Endometrial microvascular endothelial cells (primary cell): Measurements from ENCODE around the gene GGACT. TPM values are rescaled to one million over a fixed set of nuclear protein-coding genes. Genes with fewer than 3 reads are reported as not detected.

ENCODE experiments used
- in situ Hi-C: cut with HindIII; loops from 2 replicates; pipeline ENCODE4 v1.10.0; 2017; ENCODE audit warnings: low sequenced_read_pairs, low pct_unique_long_range_greater_than_20kb; ENCODE audit errors: inconsistent ontology term
- total RNA-seq: library from RNA; depleted of rRNA; stranded (reverse); fragments of >200 nt; gene quantifications from one replicate; pipeline ENCODE4 v1.2.3, GENCODE V29; 2015; ENCODE audit errors: inconsistent ontology term

The GGACT gene
- total RNA-seq, 1 donor from 2014 or later, result 3.5 TPM

DNA sequence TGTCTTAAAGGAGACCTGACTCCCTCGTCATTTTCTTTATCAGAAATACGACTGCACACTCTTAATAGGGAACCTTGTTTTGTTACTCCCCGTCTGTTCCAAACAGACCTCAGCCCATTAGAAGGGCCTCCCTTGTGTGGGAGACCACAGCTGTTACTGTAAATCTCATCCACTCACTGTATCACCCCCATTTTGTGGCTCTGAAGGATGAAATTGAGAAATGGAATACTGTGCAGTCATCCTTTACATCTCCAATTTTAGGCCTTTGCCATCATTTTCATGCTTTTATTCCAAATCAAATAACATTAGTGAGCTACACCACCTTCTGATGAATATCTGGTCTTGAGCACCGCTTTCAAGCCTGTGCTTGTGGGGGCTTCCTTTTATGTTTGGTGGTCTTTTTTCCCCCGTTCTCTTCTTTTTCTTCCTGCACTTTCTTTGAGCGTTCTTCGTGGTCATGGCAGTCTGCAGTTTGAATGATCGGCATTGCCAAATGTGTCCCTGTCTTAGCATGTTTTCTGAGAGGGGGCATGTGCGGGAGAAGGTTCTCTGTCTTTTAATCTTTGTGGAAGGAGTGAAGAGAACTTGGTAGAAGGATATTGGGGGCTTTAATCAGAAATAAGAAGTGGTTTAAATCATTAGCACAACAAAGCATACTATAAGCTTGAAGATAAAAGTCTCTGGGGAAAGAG lies 65.8 kb downstream of the GGACT start:
- in situ Hi-C loops, result loop anchor here (25.0 kb wide), 1 partner anchor 585 kb away; no protein-coding TSS in a partner anchor

DNA sequence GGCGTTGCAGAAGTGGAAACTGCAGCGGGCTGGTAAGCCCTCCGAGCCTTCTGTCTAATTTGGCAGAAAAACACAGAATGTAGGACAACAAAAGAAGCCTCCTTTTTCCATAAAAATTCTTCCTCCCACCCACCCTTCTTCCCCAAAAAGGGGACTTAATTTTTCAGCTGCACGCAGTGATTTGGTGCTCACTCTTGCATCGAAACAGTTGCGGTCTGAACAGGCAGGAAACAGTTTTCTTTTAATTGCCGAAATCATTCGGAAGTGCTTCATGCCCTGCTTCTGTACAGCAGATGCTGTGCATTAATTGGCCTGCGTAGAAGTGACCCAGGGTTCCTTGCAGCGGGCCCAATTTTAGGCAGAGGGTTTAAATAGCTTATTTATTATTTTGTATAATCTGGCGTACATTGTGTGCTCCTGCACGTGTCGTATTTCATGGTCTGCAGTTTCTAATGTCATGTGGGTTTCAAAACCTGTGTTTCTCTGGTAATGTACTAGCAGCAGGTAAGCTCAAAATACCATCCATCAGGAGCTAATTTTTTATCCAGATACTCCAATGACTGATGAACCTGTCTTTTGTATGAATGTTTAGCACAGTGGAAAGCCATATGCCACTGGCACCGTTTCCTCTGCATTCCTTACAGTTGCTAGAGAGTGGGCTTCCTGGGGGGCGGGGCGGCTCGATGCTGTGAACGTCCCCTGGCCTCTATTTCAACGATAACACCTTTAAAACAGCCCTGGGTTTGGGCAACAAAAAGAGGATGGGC lies 66.6 kb downstream of the GGACT start:
- in situ Hi-C loops, result loop anchor here (25.0 kb wide), 1 partner anchor 585 kb away; no protein-coding TSS in a partner anchor

DNA sequence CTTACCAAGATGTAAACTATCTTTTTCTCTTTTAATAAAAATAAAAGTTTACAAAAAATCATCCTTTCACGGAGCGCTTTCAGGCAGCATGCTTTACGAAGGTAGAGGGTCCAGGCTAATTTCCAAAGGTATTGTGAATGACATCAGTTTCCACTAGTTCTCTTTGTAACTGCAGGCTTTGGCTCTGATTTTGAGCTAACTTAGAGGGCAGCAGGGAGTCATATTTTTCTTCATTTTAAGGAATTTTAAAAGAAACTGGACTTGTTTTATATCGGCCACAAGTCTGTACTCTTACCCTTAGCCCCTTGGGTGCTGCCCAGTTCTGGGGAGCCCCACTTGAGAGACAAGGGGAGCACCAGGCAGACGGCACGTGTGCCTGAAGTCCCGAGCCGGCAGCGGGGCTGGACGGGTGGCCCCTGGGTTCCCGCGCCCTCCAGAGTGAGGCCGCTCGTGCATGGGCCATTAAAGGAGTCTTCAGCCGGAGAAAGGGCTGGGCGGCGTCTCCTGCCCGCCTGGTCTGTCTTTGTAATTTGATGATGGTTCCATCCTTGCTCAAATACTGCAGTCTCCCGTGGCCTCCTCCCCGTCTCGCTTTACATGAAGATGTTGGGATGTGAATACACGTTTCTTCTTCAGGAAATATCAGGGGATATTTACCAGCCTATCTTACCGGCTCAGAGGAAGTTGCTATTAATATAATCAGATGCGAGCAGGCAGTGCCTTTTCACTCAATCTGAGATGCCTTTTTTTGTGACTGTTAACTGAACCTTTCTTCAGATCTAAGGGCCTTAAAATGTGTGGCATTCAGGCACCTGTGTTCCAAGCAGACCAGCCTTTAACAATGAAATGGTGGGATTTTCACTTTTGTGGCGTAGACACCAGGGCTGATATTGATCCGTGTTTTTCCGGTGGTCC lies 67.4 kb downstream of the GGACT start:
- in situ Hi-C loops, result loop anchor here (25.0 kb wide), 1 partner anchor 584 kb away; no protein-coding TSS in a partner anchor

DNA sequence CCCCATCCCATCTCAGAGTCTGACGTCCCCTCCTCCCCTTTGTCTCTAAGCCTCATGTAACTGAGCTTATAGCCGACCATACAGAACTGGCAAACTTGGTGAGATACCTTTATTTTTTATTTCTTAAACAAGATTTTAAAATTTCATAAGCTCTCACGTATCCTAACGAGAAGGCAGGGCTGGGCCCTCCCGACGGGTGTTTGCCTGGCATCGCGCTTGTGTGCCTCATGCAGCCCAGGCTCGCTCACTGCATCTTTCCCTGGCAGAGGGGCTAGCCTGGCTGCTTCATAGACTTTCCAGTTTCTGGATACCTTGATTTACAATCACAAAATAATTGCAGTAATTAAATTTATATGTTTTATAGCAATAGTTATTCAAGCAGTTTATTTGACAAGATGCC lies 69.0 kb downstream of the GGACT start:
- in situ Hi-C loops, result loop anchor here (25.0 kb wide), 1 partner anchor 582 kb away; no protein-coding TSS in a partner anchor

DNA sequence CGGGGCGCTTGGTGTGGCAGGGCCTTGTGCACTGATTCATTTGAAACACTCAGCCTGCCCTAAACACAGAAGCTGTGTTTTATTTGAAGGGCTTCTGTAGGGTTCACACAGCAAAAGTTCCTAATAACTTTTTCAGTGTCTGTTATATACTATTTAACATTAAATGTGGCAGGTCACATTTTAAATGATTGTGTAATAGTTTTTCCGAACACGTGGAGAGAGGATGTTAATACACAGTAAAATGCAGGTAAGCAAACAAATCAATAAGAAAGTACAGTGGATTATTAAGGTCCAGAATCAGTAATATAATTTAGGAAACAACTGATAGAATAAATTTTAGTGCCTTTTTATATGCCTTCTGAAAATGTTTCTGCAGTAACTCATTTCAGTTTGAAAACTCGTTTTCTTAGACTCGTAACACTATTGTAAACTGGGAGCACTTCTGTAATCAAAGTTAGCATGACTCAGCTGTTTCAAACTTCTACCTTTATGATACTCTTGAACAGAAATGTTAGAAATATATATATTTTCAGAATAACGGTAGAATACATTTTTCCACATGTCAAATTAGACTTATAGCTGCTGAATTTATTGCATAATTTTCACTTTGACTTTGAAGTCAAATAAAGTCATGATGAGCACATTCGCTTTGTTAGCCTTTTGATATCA lies 70.1 kb downstream of the GGACT start:
- in situ Hi-C loops, result loop anchor here (25.0 kb wide), 1 partner anchor 581 kb away; no protein-coding TSS in a partner anchor

DNA sequence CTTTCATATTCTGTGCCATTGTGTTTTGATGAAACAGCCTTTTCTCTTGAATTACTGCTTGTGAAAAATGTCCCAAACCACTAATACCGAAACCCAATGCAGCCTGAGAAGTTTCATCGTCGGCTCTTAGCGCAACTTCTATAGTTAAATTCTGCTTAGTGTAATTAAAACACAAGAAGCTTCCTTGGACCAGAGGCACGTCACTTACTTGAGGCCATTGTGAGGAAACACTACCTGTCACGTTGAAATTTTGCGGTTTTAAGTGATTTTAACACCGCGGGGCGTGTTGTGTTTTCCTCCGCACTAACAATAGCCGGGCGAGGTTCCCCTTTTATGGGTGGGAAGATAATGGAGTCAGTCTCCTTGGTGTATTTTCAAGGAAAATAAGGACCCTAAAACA lies 70.9 kb downstream of the GGACT start:
- in situ Hi-C loops, result loop anchor here (25.0 kb wide), 1 partner anchor 580 kb away; no protein-coding TSS in a partner anchor

DNA sequence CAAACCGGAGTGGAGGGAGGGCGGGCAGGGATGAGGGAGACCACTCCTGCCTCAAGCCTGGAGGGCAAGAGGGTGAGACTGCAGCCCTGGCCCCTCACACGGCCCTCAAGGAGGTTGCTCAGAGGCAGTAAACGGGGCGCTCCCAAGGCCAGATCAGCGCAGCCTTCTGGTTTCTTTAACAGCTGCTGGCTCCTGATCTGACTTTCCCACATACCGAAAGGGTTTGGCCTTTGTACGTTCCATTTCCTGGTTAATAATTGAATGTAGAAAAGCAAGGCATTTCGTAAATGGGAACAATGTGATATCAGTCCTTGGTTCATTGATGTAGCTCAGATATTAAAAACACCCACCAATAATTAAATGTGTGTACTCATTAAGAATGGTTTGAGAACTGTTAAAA lies 71.5 kb downstream of the GGACT start:
- in situ Hi-C loops, result loop anchor here (25.0 kb wide), 1 partner anchor 580 kb away; no protein-coding TSS in a partner anchor

DNA sequence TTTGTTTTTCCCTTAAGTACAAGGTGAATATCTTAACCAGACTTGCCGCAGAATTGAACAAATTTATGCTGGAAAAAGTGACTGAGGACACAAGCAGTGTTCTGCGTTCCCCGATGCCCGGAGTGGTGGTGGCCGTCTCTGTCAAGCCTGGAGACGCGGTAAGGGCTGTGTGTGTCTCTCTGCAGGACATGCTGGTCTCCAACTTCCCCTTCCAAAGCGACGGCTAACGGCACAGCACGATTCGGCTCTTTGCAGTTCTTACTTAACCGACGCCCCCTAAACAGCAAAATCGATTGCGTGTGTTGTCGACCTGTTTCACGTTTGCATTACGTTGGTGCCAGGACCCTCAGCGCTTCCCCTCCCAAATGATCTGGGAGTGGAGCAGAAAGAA lies 73.2 kb downstream of the GGACT start:
- in situ Hi-C loops, result loop anchor here (25.0 kb wide), 1 partner anchor 578 kb away; no protein-coding TSS in a partner anchor

DNA sequence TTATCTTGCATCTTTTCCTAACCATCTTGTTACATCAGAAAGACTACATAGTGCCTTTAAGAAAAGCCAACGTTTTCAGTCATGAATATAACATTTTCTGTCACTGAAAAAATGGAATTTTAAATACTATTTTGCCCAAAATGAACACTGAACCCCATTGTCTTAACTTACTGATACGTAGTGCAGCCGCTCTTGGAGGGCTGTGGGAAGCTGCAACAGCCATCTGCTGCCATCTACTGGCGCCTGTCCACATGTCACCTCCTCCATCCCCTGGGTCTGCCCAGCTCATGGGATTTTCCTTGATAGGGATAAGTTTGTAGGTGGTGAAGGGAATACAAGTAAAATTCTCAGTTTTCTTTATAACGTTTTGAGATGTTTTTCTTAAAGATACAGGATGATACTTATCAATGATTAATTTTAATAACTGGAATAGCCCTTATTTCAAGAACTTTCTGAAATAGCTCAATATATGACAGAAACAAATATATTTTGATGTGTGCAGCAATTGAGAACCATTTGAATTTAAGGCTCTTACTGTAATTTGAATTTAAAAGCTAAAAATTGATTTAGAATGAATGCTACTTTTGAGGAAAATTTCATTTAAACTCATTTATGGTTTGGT lies 73.7 kb downstream of the GGACT start:
- in situ Hi-C loops, result loop anchor here (25.0 kb wide), 1 partner anchor 578 kb away; no protein-coding TSS in a partner anchor

DNA sequence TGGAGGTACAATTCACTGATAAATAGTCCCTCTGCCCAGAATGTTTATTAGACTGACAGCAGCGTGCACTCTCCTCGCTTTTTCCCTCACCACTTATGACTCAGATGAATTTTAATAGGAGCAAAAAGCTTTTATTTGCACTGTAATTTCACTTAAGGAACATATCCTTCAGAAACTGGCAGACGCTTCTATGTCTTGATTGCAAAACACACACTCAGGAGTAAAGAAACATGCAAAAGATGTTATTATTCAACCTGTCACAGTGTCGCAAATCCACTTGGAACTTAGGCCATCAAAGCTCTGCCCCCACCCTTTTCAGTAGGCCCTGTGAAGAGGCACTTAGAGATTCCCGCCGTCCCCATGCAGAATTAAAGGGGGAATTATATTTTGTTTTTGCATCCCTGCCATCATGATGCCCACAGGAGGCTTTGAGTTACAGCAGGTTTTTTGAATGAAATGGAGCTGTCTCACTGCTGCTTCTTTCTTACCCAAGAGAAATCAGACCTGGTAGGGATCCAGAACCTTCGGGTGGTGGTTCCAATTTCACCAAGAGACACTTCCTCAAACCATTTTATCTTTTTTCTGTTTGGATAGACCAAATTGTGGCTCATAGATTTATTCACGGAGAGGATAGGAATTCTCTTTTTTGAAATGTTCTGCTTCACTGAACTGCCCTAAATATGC lies 74.5 kb downstream of the GGACT start:
- in situ Hi-C loops, result loop anchor here (25.0 kb wide), 1 partner anchor 577 kb away; no protein-coding TSS in a partner anchor

DNA sequence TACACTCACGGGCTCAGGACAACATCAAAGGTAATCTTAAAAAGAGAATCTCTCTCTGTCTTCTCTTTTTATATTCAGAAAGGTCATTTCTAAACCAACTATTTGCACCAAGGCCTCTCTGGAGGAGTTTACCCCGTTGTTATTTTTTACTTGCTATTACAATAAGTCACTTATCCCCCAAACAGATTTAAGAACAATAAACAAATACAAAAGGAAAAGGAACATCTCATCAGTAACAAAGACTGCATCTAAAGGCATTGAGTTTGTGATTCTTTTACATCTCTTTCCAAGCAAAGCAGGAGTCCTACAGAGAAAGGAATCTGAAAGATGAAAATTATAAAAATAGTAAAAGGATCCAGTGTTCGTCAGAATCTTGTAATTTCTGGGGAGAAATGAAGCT lies 75.4 kb downstream of the GGACT start:
- in situ Hi-C loops, result loop anchor here (25.0 kb wide), 1 partner anchor 576 kb away; no protein-coding TSS in a partner anchor

DNA sequence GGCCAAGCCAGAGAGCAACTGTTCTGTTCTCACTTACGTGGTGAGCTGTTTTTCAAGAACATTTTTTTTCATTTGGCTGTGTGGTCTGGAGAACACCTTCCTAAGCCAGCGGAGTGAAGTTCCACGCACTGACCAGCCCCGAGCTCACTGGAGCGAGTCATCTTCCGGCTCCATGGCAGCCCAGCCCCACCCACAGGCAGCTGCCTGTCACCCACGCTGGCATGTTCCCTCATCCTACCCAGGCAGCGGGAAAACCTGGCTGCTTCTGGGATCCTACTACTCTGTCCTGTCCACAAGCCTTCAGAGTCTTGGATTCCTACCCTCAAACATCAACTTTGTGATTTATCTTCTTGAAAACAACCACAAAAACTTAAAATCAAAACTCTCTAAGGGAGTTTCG lies 76.2 kb downstream of the GGACT start:
- in situ Hi-C loops, result loop anchor here (25.0 kb wide), 1 partner anchor 575 kb away; no protein-coding TSS in a partner anchor

DNA sequence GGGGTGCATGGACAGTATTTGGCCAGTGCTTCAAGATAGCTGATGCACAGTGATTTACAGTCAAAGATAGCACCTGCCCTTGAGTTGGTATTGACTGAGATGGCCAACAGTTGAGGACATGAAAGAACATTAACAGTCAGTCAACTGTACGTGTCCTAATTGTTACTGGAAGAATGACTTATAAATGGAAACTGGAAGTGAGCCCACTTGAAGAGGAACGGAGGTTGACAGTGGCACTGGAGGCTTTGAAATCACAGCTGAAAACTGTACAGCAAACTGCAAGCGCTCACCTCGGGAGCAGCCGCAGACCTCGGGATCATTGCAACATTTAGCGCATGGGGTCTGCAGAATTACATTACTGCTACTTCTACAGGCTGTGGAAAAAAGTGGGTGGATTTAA lies 77.1 kb downstream of the GGACT start:
- in situ Hi-C loops, result loop anchor here (25.0 kb wide), 1 partner anchor 574 kb away; no protein-coding TSS in a partner anchor

DNA sequence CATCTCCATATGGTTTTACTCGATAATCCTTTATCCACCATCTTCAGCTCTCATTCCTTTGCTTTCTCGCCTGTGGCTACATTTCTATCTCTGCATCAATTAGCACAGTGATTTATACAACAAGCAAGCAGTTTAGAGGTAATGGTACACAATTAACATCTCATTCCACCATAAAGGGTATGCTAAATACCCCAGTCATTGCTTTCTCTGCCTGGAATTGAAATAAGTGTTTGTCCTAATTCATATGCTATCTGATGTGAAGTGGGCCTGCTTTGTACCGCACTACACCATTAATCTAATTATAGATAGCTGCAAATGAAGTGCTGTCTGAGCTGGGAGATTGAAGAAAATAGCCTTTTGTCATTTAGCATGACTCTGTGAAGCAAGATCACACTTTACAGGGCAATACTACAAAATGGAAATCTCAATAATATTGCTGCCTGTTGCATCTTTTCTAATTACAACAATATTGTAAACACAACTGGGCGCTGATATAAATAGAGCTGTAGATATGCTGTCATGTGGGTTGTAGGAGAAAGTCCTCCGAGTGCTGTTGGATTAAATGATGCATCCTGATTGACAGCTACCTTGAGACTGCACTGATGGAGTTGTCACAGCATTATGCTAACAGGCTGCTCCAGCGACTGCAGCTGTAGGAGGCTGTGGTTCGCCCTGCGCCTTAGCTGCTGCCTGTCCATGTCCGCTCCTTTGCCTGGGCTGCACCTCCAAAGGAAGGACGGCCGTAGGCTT lies 78.2 kb downstream of the GGACT start:
- in situ Hi-C loops, result loop anchor here (25.0 kb wide), 1 partner anchor 573 kb away; no protein-coding TSS in a partner anchor

DNA sequence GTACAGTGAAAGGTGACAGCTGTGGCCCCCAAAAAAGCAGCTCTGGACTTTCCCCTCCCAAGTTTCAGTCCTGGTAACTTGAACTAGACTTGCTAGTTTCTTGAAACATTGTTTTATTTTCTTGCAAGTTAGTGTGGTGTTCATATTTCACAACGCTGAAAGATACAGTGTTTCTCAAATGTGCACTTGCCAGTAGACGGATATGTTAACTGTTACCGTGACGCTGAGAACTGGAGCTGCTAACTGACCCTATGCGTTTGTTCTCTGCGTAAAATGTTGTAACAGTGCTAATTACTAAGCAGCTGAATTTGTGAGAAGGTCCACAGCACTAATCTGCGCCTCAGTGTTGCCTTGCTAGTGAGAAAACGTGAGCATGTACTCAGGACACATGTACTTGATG lies 79.6 kb downstream of the GGACT start:
- in situ Hi-C loops, result loop anchor here (25.0 kb wide), 1 partner anchor 572 kb away; no protein-coding TSS in a partner anchor

DNA sequence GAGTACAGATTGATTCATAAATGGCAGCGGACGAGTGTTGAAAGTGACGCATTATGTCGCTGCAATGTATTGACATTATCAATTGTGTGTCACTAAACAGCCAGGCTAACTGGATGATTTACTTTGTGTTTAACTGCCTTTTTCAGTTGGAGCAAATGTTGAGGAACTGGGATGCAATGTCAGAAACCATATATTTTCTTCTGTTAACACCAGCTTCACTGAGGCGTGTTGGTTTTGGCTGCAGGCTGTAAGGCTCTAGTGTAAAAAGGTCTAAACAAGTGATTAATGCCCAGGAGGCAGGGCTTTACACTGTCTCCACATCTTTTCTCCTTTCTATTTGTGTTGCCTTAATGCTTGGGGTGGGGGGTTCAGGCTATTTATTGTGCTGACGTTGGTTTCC lies 80.1 kb downstream of the GGACT start:
- in situ Hi-C loops, result loop anchor here (25.0 kb wide), 1 partner anchor 571 kb away; no protein-coding TSS in a partner anchor
